NOMO-1 (cell line): Measurements from ENCODE around the gene GALNT9.
"Not testable (repeated sequence)": the region's sequence is repeated elsewhere in the genome, so short reads cannot be mapped to it uniquely, and the experiment has no call there.

Experiments used
- DNase-seq, 2 experiments: peaks; one replicate each; lab custom pipeline; 2025; ENCODE audit not compliant: unreplicated experiment in 2 of 2; lab: John Stamatoyannopoulos, UW

The GALNT9 gene

GRCh38 chr12:132314516-132315233 is 14.7 kb downstream of the GALNT9 start:
- DNase-seq = no peak

- DNase-seq = no peak
Observed at GRCh38 chr12:132314035-132314434, 15.4 kb downstream of the GALNT9 start.

GRCh38 chr12:132313182-132313581 is 16.2 kb downstream of the GALNT9 start:
- no peak for DNase-seq

GRCh38 chr12:132312516-132312915 is 16.9 kb downstream of the GALNT9 start:
- no peak for DNase-seq

GRCh38 chr12:132311201-132311915 is 18.0 kb downstream of the GALNT9 start:
- no peak for DNase-seq

- no peak for DNase-seq
Observed at GRCh38 chr12:132310181-132311040, 19.0 kb downstream of the GALNT9 start.

GRCh38 chr12:132309596-132310086 is 19.7 kb downstream of the GALNT9 start:
- no peak for DNase-seq

- no peak for DNase-seq
Observed at GRCh38 chr12:132308853-132309595, 20.4 kb downstream of the GALNT9 start.

- no peak for DNase-seq
Observed at GRCh38 chr12:132307976-132308852, 21.2 kb downstream of the GALNT9 start.

- DNase-seq = no peak
Observed at GRCh38 chr12:132306885-132307191, 22.6 kb downstream of the GALNT9 start.

GRCh38 chr12:132305991-132306884 is 23.2 kb downstream of the GALNT9 start:
- DNase-seq = no peak

- no peak for DNase-seq
Observed at GRCh38 chr12:132305560-132305966, 23.8 kb downstream of the GALNT9 start.

GRCh38 chr12:132304866-132305265 is 24.5 kb downstream of the GALNT9 start:
- DNase-seq = not testable (repeated sequence)

GRCh38 chr12:132303853-132304373 is 25.5 kb downstream of the GALNT9 start:
- not testable (repeated sequence) for DNase-seq

GRCh38 chr12:132302466-132303358 is 26.7 kb downstream of the GALNT9 start:
- no peak for DNase-seq

- no peak for DNase-seq
Observed at GRCh38 chr12:132300789-132301722, 28.3 kb downstream of the GALNT9 start.
